RWPE2 (cell line): Measurements from ENCODE around the gene BDH1.
A peak's percentile ranks its signal among the peaks of the same experiment; 100 is the strongest.

Experiments used
- ATAC-seq: fragments of 200-7000 bp; cut with Tn5 transposase; 3 replicates; pipeline ENCODE4 v1.9.1; 2021; ENCODE audit warnings: low read depth
- DNase-seq: peaks from one replicate; pipeline ENCODE4 v3.0.0-alpha.2; 2020; ENCODE audit warnings: low spot score
- H3K27ac ChIP-seq: fragments of 450-650 bp; 2 replicates; pipeline ENCODE4 v1.5.1; 2017; ENCODE audit warnings: mild to moderate bottlenecking; ENCODE audit not compliant: poor library complexity, severe bottlenecking
- H3K27me3 ChIP-seq: fragments of 250-450 bp; sonication (Bioruptor Pico); 2 replicates; pipeline ENCODE4 v1.5.1; 2021; ENCODE audit warnings: mild to moderate bottlenecking, moderate library complexity; ENCODE audit not compliant: insufficient read depth, poor library complexity, severe bottlenecking
- H3K36me3 ChIP-seq: fragments of 250-450 bp; sonication (Bioruptor Pico); 2 replicates; pipeline ENCODE4 v1.5.1; 2020; ENCODE audit warnings: low read depth, mild to moderate bottlenecking, moderate library complexity
- H3K4me1 ChIP-seq: fragments of 250-450 bp; sonication (Bioruptor Pico); 2 replicates; pipeline ENCODE4 v1.5.1; 2021; ENCODE audit warnings: mild to moderate bottlenecking, moderate library complexity; ENCODE audit not compliant: insufficient read depth, poor library complexity, severe bottlenecking
- H3K4me3 ChIP-seq: fragments of 250-450 bp; sonication (Bioruptor Pico); 2 replicates; pipeline ENCODE4 v1.5.1; 2021; ENCODE audit warnings: mild to moderate bottlenecking, moderate library complexity; ENCODE audit not compliant: severe bottlenecking
- H3K9me3 ChIP-seq: fragments of 250-450 bp; sonication (Bioruptor Pico); 2 replicates; pipeline ENCODE4 v1.5.1; 2021; ENCODE audit warnings: mild to moderate bottlenecking, moderate library complexity; ENCODE audit not compliant: severe bottlenecking
- CTCF ChIP-seq: fragments of 450-650 bp; IDR thresholded peaks from one replicate; pipeline ENCODE4 v1.5.1; 2017; ENCODE audit warnings: mild to moderate bottlenecking, moderate library complexity; ENCODE audit not compliant: poor library complexity, severe bottlenecking

The BDH1 gene

GRCh38 chr3:197464794-197465193 is 91.0 kb downstream of the BDH1 start:
- peaks cover 22% of the 10 kb centered on the region for H3K4me1 ChIP-seq
- no peak for TF ChIP-seq CTCF
- H3K4me3 ChIP-seq: no peak overlapping the region
- no peak overlapping the region for H3K27ac ChIP-seq
- no peak for DNase-seq
- no peaks in the 10 kb centered on the region for H3K9me3 ChIP-seq
- no peaks in the 10 kb centered on the region for H3K27me3 ChIP-seq
- H3K36me3 ChIP-seq: no peaks in the 10 kb centered on the region
- ATAC-seq: no peak

DNA sequence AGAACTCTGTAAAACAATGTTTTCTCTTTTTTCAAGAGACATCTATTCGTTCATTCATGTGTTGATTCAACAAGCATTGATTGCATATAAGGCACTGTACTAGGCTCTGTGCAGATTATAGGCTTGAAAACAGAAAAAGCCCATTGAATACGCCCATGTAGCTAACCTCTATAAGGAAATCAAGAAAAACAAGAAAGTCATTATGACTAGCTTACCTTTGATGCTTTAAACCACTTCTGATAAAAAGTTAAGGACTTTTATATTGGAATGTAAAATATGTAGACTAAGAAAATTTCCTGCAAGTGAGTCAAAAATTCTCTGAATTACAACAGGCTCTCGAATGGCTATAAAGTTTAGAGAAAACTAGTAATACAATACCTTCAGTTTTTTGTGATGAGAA is 92.5 kb downstream of the BDH1 start:
- TF ChIP-seq CTCF: no peak
- peaks cover 22% of the 10 kb centered on the region for H3K4me1 ChIP-seq
- peak overlapping the region; percentile 33 for H3K27ac ChIP-seq
- peak; percentile 31; the same call in 1 of the 3 replicates for ATAC-seq
- no peak for DNase-seq
- H3K9me3 ChIP-seq: no peaks in the 10 kb centered on the region
- H3K27me3 ChIP-seq: no peaks in the 10 kb centered on the region
- H3K4me3 ChIP-seq: no peak overlapping the region
- no peaks in the 10 kb centered on the region for H3K36me3 ChIP-seq

DNA sequence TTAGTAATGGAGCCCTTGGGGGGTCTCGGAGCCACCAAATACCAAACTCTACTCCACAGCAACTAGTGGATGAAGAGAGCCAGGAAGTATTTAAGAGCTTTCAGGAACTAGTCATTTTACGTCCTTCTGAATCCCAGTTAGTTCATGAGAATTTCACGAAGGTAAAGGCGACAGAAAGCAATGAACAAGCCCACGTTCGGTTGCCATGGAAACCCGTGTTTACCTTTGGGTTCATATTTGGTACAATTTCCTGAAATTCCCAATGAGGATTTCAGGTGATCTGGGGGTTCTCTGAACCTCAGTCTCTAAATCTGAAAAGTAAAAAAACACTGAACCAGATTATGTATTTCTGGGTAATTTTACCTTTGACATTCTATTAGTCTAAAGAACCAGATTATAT is 93.0 kb downstream of the BDH1 start:
- DNase-seq: no peak
- peak overlapping the region; percentile 33 for H3K27ac ChIP-seq
- TF ChIP-seq CTCF: no peak

DNA sequence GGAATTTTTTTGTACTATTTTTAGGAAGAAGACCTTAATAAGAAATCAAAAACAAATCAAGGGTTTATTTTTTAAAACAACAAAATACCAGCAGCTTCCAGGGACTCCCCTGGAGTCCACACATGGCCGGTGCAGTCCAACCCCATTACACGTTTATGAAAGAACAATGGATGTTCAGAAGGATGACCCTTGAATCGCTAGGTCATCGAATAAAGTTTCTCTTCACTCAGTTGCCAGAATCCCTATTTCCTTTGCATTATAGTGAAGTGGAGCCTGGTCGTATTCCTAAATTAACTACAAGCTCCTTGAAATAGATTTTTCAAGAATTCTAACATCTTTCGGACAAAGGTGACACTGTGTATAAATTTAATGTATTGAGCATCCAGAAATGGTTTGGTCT is 95.1 kb downstream of the BDH1 start:
- Histone ChIP-seq H3K9me3 (no peaks in the 10 kb centered on the region), H3K4me1 (peaks cover 14% of the 10 kb centered on the region), H3K27me3 (no peaks in the 10 kb centered on the region), H3K27ac (no peak overlapping the region), H3K4me3 (no peak overlapping the region), H3K36me3 (no peaks in the 10 kb centered on the region)
- TF ChIP-seq CTCF: no peak
- no peak for DNase-seq
- ATAC-seq: no peak

More for the DNA sequence above, 93.0 kb downstream of the BDH1 start:
- peaks cover 22% of the 10 kb centered on the region for H3K4me1 ChIP-seq
- no peaks in the 10 kb centered on the region for H3K9me3 ChIP-seq
- no peak overlapping the region for H3K4me3 ChIP-seq
- no peaks in the 10 kb centered on the region for H3K36me3 ChIP-seq
- no peaks in the 10 kb centered on the region for H3K27me3 ChIP-seq
- no peak for ATAC-seq

GRCh38 chr3:197460002-197460401 is 95.8 kb downstream of the BDH1 start:
- no peak overlapping the region for H3K27ac ChIP-seq
- no peak for TF ChIP-seq CTCF
- H3K27me3 ChIP-seq: no peaks in the 10 kb centered on the region
- no peak for ATAC-seq
- H3K4me1 ChIP-seq: peaks cover 14% of the 10 kb centered on the region
- H3K4me3 ChIP-seq: no peak overlapping the region
- no peak for DNase-seq
- no peaks in the 10 kb centered on the region for H3K36me3 ChIP-seq
- H3K9me3 ChIP-seq: no peaks in the 10 kb centered on the region
